Breast epithelium (tissue), 4 donors: Measurements from ENCODE around the gene SNAPC2. TPM values are rescaled to one million over a fixed set of nuclear protein-coding genes. Genes with fewer than 3 reads are reported as not detected.

Source experiments
- DNase-seq, 2 donors: peaks; one replicate each; pipeline ENCODE4 v3.0.0-alpha.2; 2019; ENCODE audit warnings: low spot score in 2 of 2
- H3K27ac ChIP-seq, 2 donors: fragments of 200-600 bp; sonication (generic) in 1 of 2; one replicate each; pipeline ENCODE4 v1.5.1; 2016 to 2019; ENCODE audit warnings: mild to moderate bottlenecking in 1 of 2
- H3K27me3 ChIP-seq, 2 donors: fragments of 200-600 bp; sonication (generic) in 1 of 2; one replicate each; pipeline versions ENCODE4 v1.5.1 to v1.6.0; 2017 to 2019; ENCODE audit warnings: control low read depth in 1 of 2, mild to moderate bottlenecking in 1 of 2
- H3K36me3 ChIP-seq: fragments of 200-600 bp; one replicate; pipeline ENCODE4 v1.5.1; 2019
- H3K4me1 ChIP-seq, 2 donors: fragments of 200-600 bp; sonication (generic); one replicate each; pipeline ENCODE4 v1.5.1; 2016 to 2019; ENCODE audit warnings: control low read depth in 1 of 2
- H3K4me3 ChIP-seq, 3 donors: fragments of 200-600 bp; sonication (generic); 1 replicate in 2 of 3; 2 replicates in 1 of 3; pipeline ENCODE4 v1.5.1; 2016 to 2019; ENCODE audit warnings: mild to moderate bottlenecking in 3 of 3, moderate library complexity in 2 of 3
- H3K9me3 ChIP-seq, 2 donors: fragments of 200-600 bp; sonication (generic) in 1 of 2; one replicate each; pipeline ENCODE4 v1.5.1; 2016 to 2019; ENCODE audit warnings: control low read depth in 1 of 2
- CTCF ChIP-seq, 3 donors: fragments of 450-650 bp; IDR thresholded peaks; one replicate each; pipeline ENCODE4 v1.5.1; 2016 to 2017; ENCODE audit warnings: antibody characterized with exemption in 3 of 3, mild to moderate bottlenecking in 3 of 3, moderate library complexity in 3 of 3
- POLR2A ChIP-seq: fragments of 450-650 bp; IDR thresholded peaks from one replicate; pipeline ENCODE4 v1.6.1; 2016; ENCODE audit warnings: antibody characterized with exemption, mild to moderate bottlenecking, moderate library complexity
- POLR2AphosphoS5 ChIP-seq, 3 donors: sonication (generic); formaldehyde crosslinking; IDR thresholded peaks; one replicate each; pipeline ENCODE4 v1.6.1; 2017; ENCODE audit warnings: antibody characterized with exemption in 3 of 3
- intact Hi-C: fragments of 100-400 bp; cut with DNase I; formaldehyde crosslinking; loops from one replicate; pipeline ENCODE4 v1.15.1; 2023; ENCODE audit warnings: low total_unique reads
- total RNA-seq, 3 donors: library from RNA; depleted of rRNA; stranded (reverse); fragments of >200 nt; gene quantifications; one replicate each; pipeline ENCODE4 v1.1.0, GENCODE V29; 2016

Gene SNAPC2
- total RNA-seq, 3 donors from 2014 or later: 13.8 to 14.8 (median 13.8) TPM

GRCh38 chr19:7969555-7969939, 49.4 kb downstream of the SNAPC2 start:
- DNase-seq: no peak
- H3K27ac ChIP-seq: no peak overlapping the region
- no peaks in the 10 kb centered on the region for H3K9me3 ChIP-seq
- no peak overlapping the region for H3K4me3 ChIP-seq
- H3K27me3 ChIP-seq: no peaks in the 10 kb centered on the region
- TF ChIP-seq CTCF (IDR thresholded peaks at IDR 0.05) (no peak), POLR2A (no peak), POLR2AphosphoS5 (IDR thresholded peaks at IDR 0.05) (no peak)
- H3K4me1 ChIP-seq: no peaks in the 10 kb centered on the region
- no peaks in the 10 kb centered on the region for H3K36me3 ChIP-seq
- intact Hi-C loops: no loop called here

GRCh38 chr19:7970716-7971448, 50.7 kb downstream of the SNAPC2 start:
- intact Hi-C loops: no loop called here
- no peaks in the 10 kb centered on the region for H3K9me3 ChIP-seq
- no peak overlapping the region for H3K27ac ChIP-seq
- no peaks in the 10 kb centered on the region for H3K36me3 ChIP-seq
- TF ChIP-seq CTCF (IDR thresholded peaks at IDR 0.05): peak; percentile 28 to 63 (median 51)
- TF ChIP-seq POLR2AphosphoS5 (IDR thresholded peaks at IDR 0.05): no peak
- H3K27me3 ChIP-seq: no peaks in the 10 kb centered on the region
- no peak overlapping the region for H3K4me3 ChIP-seq
- no peaks in the 10 kb centered on the region for H3K4me1 ChIP-seq
- DNase-seq: no peak

GRCh38 chr19:7971553-7972520, 51.7 kb downstream of the SNAPC2 start:
- TF ChIP-seq POLR2A (no peak), POLR2AphosphoS5 (IDR thresholded peaks at IDR 0.05) (no peak), CTCF (IDR thresholded peaks at IDR 0.05) (no peak)
- H3K4me1 ChIP-seq: no peaks in the 10 kb centered on the region
- H3K9me3 ChIP-seq: no peaks in the 10 kb centered on the region
- no peak overlapping the region for H3K4me3 ChIP-seq
- H3K27me3 ChIP-seq: no peaks in the 10 kb centered on the region
- no peaks in the 10 kb centered on the region for H3K36me3 ChIP-seq
- no peak overlapping the region for H3K27ac ChIP-seq
- DNase-seq: no peak
- intact Hi-C loops: no loop called here

Other genes with a start within 250 kb of the SNAPC2 start
- 1 to 10 TPM in 2 of 3 donors, not detected in 1; 1.0 to 2.4 TPM for gene MCEMP1, start 243.2 kb upstream of the SNAPC2 start, total RNA-seq
- 10 to 100 TPM; 34.7 to 84.0 (median 62.6) TPM for gene TRAPPC5, start 239.5 kb upstream of the SNAPC2 start, total RNA-seq
- gene FCER2, start 218.2 kb upstream of the SNAPC2 start, total RNA-seq: under 1 TPM in 2 of 3 donors, not detected in 1; 0.29 to 0.48 TPM
- 1 to 10 TPM in 2 of 3 donors, not detected in 1; 1.3 to 3.7 TPM for gene CLEC4G, start 188.2 kb upstream of the SNAPC2 start, total RNA-seq
- 1 to 10 TPM; 2.3 to 9.8 (median 2.6) TPM for gene CD209, start 172.8 kb upstream of the SNAPC2 start, total RNA-seq
- 1 to 10 TPM in 1 of 3 donors, not detected in 2; 1.3 TPM for gene CLEC4M, start 157.1 kb upstream of the SNAPC2 start, total RNA-seq
- 10 to 100 TPM in 1 of 3 donors, 1 to 10 TPM in 2; 7.5 to 12.5 (median 9.2) TPM for gene EVI5L, start 90.1 kb upstream of the SNAPC2 start, total RNA-seq
- gene PRR36, start 45.9 kb upstream of the SNAPC2 start, total RNA-seq: 1 to 10 TPM in 1 of 3 donors, under 1 TPM in 1, not detected in 1; 0.59 to 2.0 TPM
- gene LRRC8E, start 31.8 kb upstream of the SNAPC2 start, total RNA-seq: 10 to 100 TPM in 1 of 3 donors, 1 to 10 TPM in 2; 1.4 to 15.1 (median 6.6) TPM
- gene MAP2K7, start 16.5 kb upstream of the SNAPC2 start, total RNA-seq: 10 to 100 TPM; 13.3 to 17.1 (median 13.8) TPM
- gene TGFBR3L, start 5.5 kb upstream of the SNAPC2 start, total RNA-seq: 1 to 10 TPM in 1 of 3 donors, not detected in 2; 2.3 TPM
- gene CTXN1, start 5.8 kb downstream of the SNAPC2 start, total RNA-seq: 1 to 10 TPM in 2 of 3 donors, under 1 TPM in 1; 0.32 to 9.5 (median 5.6) TPM
- gene TIMM44, start 23.3 kb downstream of the SNAPC2 start, total RNA-seq: 10 to 100 TPM; 29.3 to 59.6 (median 57.8) TPM
- 10 to 100 TPM; 28.6 to 30.8 (median 29.7) TPM for gene ELAVL1, start 85.3 kb downstream of the SNAPC2 start, total RNA-seq
- not detected for gene CCL25, start 132.4 kb downstream of the SNAPC2 start, total RNA-seq
- 1 to 10 TPM in 1 of 3 donors, under 1 TPM in 1, not detected in 1; 0.66 to 7.9 TPM for gene FBN3, start 229.3 kb downstream of the SNAPC2 start, total RNA-seq